CD4-positive, CD25-positive, alpha-beta regulatory T cell (primary cell): ENCODE results near the gene PAM. TPM values are rescaled to one million over a fixed set of nuclear protein-coding genes. Genes with fewer than 3 reads are reported as not detected.
"Not testable (repeated sequence)": the region's sequence is repeated elsewhere in the genome, so short reads cannot be mapped to it uniquely, and the experiment has no call there.

Experiments
- ATAC-seq, 2 donors: fragments of 150-1000 bp; cut with Tn5 transposase; one replicate each; pipeline ENCODE4 v1.10.0; 2021; ENCODE audit warnings: low read depth in 2 of 2, moderate number of reproducible peaks in 2 of 2, moderate library complexity in 1 of 2
- DNase-seq, 3 donors: peaks; one replicate each; pipeline versions ENCODE4 v3.0.0 to v3.0.0-alpha.2; 2012 to 2022; ENCODE audit warnings: mixed read lengths in 1 of 3
- H3K27ac ChIP-seq: one replicate; pipeline ENCODE4 v1.7.0; 2013; ENCODE audit warnings: mild to moderate bottlenecking, low read length; ENCODE audit not compliant: insufficient read depth, poor library complexity, severe bottlenecking
- H3K27me3 ChIP-seq: one replicate; pipeline ENCODE4 v1.7.0; 2013; ENCODE audit warnings: low read length; ENCODE audit not compliant: control insufficient read depth, insufficient read depth
- H3K36me3 ChIP-seq: one replicate; pipeline ENCODE4 v1.7.0; 2013; ENCODE audit warnings: mild to moderate bottlenecking, low read length, moderate library complexity; ENCODE audit not compliant: control insufficient read depth, insufficient read depth
- H3K4me1 ChIP-seq: 2 replicates; pipeline ENCODE4 v1.7.0; 2013; ENCODE audit warnings: mild to moderate bottlenecking, low read length; ENCODE audit not compliant: insufficient read depth, control insufficient read depth, poor library complexity, severe bottlenecking
- H3K4me3 ChIP-seq: one replicate; pipeline ENCODE4 v1.7.0; 2013; ENCODE audit warnings: low read depth, mild to moderate bottlenecking, low read length, moderate library complexity
- H3K9me3 ChIP-seq, 2 experiments: 1 replicate in 1 of 2; 2 replicates in 1 of 2; pipeline ENCODE4 v1.7.0; 2013; ENCODE audit warnings: low read length in 2 of 2, mild to moderate bottlenecking in 1 of 2, moderate library complexity in 1 of 2; ENCODE audit not compliant: control insufficient read depth in 2 of 2
- H3K27ac Mint-ChIP-seq, 3 donors: one replicate each; pipeline ENCODE4 v1.8.0; 2020 to 2022; ENCODE audit warnings: mild to moderate bottlenecking in 3 of 3, mixed read lengths in 3 of 3, moderate library complexity in 2 of 3
- H3K27me3 Mint-ChIP-seq: one replicate; pipeline ENCODE4 v1.8.0; 2022; ENCODE audit warnings: mild to moderate bottlenecking, mixed read lengths
- H3K36me3 Mint-ChIP-seq: one replicate; pipeline ENCODE4 v1.8.0; 2020; ENCODE audit warnings: mixed read lengths
- H3K4me1 Mint-ChIP-seq, 4 donors: one replicate each; pipeline ENCODE4 v1.8.0; 2020 to 2022; ENCODE audit warnings: mixed read lengths in 4 of 4, mild to moderate bottlenecking in 1 of 4
- H3K4me3 Mint-ChIP-seq, 4 donors: one replicate each; pipeline ENCODE4 v1.8.0; 2020 to 2022; ENCODE audit warnings: mild to moderate bottlenecking in 4 of 4, mixed read lengths in 4 of 4, moderate library complexity in 3 of 4
- H3K9me3 Mint-ChIP-seq, 7 donors: one replicate each; pipeline ENCODE4 v1.8.0; 2020 to 2022; ENCODE audit warnings: mixed read lengths in 7 of 7, mild to moderate bottlenecking in 3 of 7, moderate library complexity in 2 of 7
- polyA plus RNA-seq, 4 donors: library from polyadenylated mRNA; unstranded; fragments of 300-500 nt; fragmentation: Illumina TruSeq; gene quantifications; one replicate each; pipeline ENCODE4 v1.2.3, GENCODE V29; 2021
- total RNA-seq: library from RNA; stranded (reverse); gene quantifications from one replicate; pipeline ENCODE4 v1.2.3, GENCODE V29; 2022

The PAM gene
- total and polyA plus RNA-seq, 5 donors from 2014 or later: 22.9 to 60.0 (median 34.7) TPM

- DNase-seq (no peak), ATAC-seq (no peak)
- H3K9me3 ChIP-seq: no peaks in the 10 kb centered on the region
- peaks cover 1% of the 10 kb centered on the region for H3K27me3 ChIP-seq
- H3K4me1 Mint-ChIP-seq: no peaks in the 10 kb centered on the region
- no peak overlapping the region for H3K4me3 ChIP-seq
- no peak overlapping the region for H3K27ac Mint-ChIP-seq
- H3K36me3 Mint-ChIP-seq: no peaks in the 10 kb centered on the region
- no peaks in the 10 kb centered on the region for H3K36me3 ChIP-seq
- H3K27me3 Mint-ChIP-seq: peaks cover 22% of the 10 kb centered on the region
- no peaks in the 10 kb centered on the region for H3K4me1 ChIP-seq
- H3K27ac ChIP-seq: no peak overlapping the region
- peaks cover 0 to 4% (median 0%) of the 10 kb centered on the region in 7 donors for H3K9me3 Mint-ChIP-seq
- no peak overlapping the region for H3K4me3 Mint-ChIP-seq
Measured at GRCh38 chr5:103057208-103058130, 302.4 kb downstream of the PAM start.

- no peaks in the 10 kb centered on the region for H3K36me3 ChIP-seq
- Mint-ChIP-seq H3K4me1 (no peaks in the 10 kb centered on the region), H3K9me3 (peaks cover 0 to 4% (median 0%) of the 10 kb centered on the region in 7 donors), H3K27me3 (peaks cover 24% of the 10 kb centered on the region), H3K27ac (no peak overlapping the region), H3K4me3 (no peak overlapping the region), H3K36me3 (no peaks in the 10 kb centered on the region)
- H3K4me3 ChIP-seq: no peak overlapping the region
- no peak overlapping the region for H3K27ac ChIP-seq
- H3K4me1 ChIP-seq: no peaks in the 10 kb centered on the region
- H3K9me3 ChIP-seq: no peaks in the 10 kb centered on the region
- ATAC-seq: no peak
- H3K27me3 ChIP-seq: peaks cover 1% of the 10 kb centered on the region
- no peak for DNase-seq
Measured at GRCh38 chr5:103059525-103059924, 304.4 kb downstream of the PAM start.

GRCh38 chr5:103060424-103060954 is 305.4 kb downstream of the PAM start:
- no peak for DNase-seq
- Histone ChIP-seq H3K27me3 (peaks cover 1% of the 10 kb centered on the region), H3K4me1 (no peaks in the 10 kb centered on the region), H3K4me3 (no peak overlapping the region), H3K27ac (no peak overlapping the region), H3K36me3 (no peaks in the 10 kb centered on the region), H3K9me3 (no peaks in the 10 kb centered on the region)
- H3K4me1 Mint-ChIP-seq: no peaks in the 10 kb centered on the region
- H3K4me3 Mint-ChIP-seq: no peak overlapping the region
- no peaks in the 10 kb centered on the region for H3K36me3 Mint-ChIP-seq
- ATAC-seq: no peak
- H3K9me3 Mint-ChIP-seq: peaks cover 0 to 4% (median 0%) of the 10 kb centered on the region in 7 donors
- no peak overlapping the region for H3K27ac Mint-ChIP-seq
- peaks cover 26% of the 10 kb centered on the region for H3K27me3 Mint-ChIP-seq

GRCh38 chr5:103066326-103066725 is 311.2 kb downstream of the PAM start:
- ATAC-seq: no peak
- peaks cover 0 to under 1% (median 0%) of the 10 kb centered on the region in 7 donors for H3K9me3 Mint-ChIP-seq

GRCh38 chr5:103073500-103073899 is 318.4 kb downstream of the PAM start:
- H3K4me3 Mint-ChIP-seq, H3K36me3 ChIP-seq, H3K4me1 Mint-ChIP-seq, H3K36me3 Mint-ChIP-seq, H3K4me1 ChIP-seq, H3K27ac Mint-ChIP-seq, ATAC-seq, H3K27me3 ChIP-seq, H3K4me3 ChIP-seq, DNase-seq, H3K27ac ChIP-seq: not testable (repeated sequence)
- H3K9me3 ChIP-seq: peaks cover 19 to 30% of the 10 kb centered on the region in 2 experiments
- H3K27me3 Mint-ChIP-seq: peaks cover 14% of the 10 kb centered on the region
- peaks cover 4 to 51% (median 20%) of the 10 kb centered on the region in 7 donors for H3K9me3 Mint-ChIP-seq

More at GRCh38 chr5:103066326-103066725, 311.2 kb downstream of the PAM start:
- no peaks in the 10 kb centered on the region for H3K27me3 ChIP-seq
- no peaks in the 10 kb centered on the region for H3K9me3 ChIP-seq
- Mint-ChIP-seq H3K27me3 (peaks cover 16% of the 10 kb centered on the region), H3K36me3 (no peaks in the 10 kb centered on the region), H3K27ac (no peak overlapping the region), H3K4me1 (no peaks in the 10 kb centered on the region), H3K4me3 (no peak overlapping the region)
- no peak overlapping the region for H3K4me3 ChIP-seq
- no peaks in the 10 kb centered on the region for H3K4me1 ChIP-seq
- no peak for DNase-seq
- H3K27ac ChIP-seq: no peak overlapping the region
- no peaks in the 10 kb centered on the region for H3K36me3 ChIP-seq

GRCh38 chr5:103075442-103075841 is 320.3 kb downstream of the PAM start:
- Histone ChIP-seq H3K4me1 (no peaks in the 10 kb centered on the region), H3K4me3 (no peak overlapping the region), H3K27ac (no peak overlapping the region), H3K9me3 (peaks cover 19 to 46% of the 10 kb centered on the region in 2 experiments), H3K27me3 (no peaks in the 10 kb centered on the region), H3K36me3 (no peaks in the 10 kb centered on the region)
- no peak overlapping the region for H3K27ac Mint-ChIP-seq
- peak overlapping the region in 1 of 4 donors; percentile 83 for H3K4me3 Mint-ChIP-seq
- peaks cover 14% of the 10 kb centered on the region for H3K27me3 Mint-ChIP-seq
- ATAC-seq (no peak), DNase-seq (no peak)
- no peaks in the 10 kb centered on the region for H3K4me1 Mint-ChIP-seq
- H3K9me3 Mint-ChIP-seq: peaks cover 8 to 61% (median 23%) of the 10 kb centered on the region in 7 donors
- H3K36me3 Mint-ChIP-seq: peaks cover 4% of the 10 kb centered on the region
